ENCODE measurements around the gene GPX3.

The GPX3 gene

DNA sequence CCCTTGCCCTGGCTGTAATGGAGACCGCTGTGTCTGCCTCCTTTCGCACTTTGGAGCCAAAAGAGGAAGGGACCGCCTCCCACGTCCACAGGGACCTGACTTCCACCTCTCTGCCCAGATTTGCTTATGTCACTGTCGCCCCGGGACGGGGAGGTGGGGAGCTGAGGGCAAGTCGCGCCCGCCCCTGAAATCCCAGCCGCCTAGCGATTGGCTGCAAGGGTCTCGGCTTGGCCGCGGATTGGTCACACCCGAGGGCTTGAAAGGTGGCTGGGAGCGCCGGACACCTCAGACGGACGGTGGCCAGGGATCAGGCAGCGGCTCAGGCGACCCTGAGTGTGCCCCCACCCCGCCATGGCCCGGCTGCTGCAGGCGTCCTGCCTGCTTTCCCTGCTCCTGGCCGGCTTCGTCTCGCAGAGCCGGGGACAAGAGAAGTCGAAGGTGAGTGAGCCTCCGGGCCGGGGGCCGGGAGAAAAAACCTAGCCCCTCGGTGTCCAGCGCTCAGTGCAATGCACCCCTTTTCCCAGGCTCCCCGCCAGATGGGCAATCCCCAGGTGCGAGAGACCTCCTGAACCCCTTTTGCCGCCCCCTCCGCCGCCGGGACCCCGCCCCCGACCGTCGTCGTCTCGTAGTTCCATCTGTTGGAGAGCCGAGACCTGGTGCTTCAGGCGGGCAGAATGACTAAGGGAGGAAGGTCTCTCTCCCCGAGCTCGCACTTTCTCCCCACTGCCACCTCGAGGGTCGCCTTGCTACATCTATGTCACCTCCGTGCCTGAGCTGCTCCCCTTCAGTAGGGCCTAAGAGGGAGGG is at the start of gene GPX3:
GPX3 (plus strand) TSS at position 288 of the 807 bp plus-strand sequence; CDS start at position 352, 64 bp downstream.
- peak; percentile 10 to 86 (median 60) for DNase-seq

DNA sequence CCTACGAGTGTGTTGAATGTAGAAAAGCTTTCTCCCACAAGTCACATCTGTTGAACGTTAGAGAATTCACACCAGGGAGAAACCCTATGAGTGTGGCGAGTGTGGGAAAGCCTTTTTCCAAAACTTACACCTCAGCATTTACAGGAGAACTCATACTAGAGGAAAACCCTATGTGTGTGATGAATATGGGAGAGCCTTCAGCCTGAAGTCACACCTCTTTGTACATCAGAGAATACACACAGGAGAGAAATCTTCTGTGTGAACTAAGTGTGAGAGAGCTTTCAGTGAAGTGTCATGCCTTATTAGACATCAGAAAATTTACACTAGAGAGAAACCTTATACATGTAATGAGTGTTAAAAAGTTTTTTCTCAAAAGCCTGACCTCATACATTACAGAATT is 41.8 kb upstream of the GPX3 start:
- DNase-seq, result no peak

DNA sequence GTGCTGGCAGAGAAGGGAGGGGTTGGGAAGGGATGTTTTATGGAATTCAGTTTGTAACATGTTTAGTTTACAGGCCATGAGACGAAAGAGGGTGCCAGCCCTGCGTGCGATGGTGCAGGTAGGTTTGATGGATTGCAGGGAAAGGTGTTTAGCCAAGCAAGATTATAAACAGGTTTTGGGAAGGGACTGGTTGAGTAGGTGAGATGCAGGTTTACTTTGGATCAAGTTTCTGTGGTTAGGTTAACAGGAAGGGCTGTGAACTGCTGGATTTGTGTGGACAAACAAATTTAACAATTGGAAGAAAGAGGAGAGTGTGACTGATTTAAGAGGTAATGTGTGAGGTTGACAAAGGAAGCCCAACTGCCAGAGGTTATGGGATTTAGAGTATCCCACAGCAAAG is 32.6 kb upstream of the GPX3 start:
- no peak for DNase-seq

GRCh38 chr5:150989695-150990094 is 30.7 kb upstream of the GPX3 start:
- DNase-seq, result no peak

- no peak for DNase-seq
These were observed 27.7 kb upstream of the GPX3 start for GRCh38 chr5:150992705-150993104.

GRCh38 chr5:150993422-150993821 is 27.0 kb upstream of the GPX3 start:
- DNase-seq, result no peak

DNA sequence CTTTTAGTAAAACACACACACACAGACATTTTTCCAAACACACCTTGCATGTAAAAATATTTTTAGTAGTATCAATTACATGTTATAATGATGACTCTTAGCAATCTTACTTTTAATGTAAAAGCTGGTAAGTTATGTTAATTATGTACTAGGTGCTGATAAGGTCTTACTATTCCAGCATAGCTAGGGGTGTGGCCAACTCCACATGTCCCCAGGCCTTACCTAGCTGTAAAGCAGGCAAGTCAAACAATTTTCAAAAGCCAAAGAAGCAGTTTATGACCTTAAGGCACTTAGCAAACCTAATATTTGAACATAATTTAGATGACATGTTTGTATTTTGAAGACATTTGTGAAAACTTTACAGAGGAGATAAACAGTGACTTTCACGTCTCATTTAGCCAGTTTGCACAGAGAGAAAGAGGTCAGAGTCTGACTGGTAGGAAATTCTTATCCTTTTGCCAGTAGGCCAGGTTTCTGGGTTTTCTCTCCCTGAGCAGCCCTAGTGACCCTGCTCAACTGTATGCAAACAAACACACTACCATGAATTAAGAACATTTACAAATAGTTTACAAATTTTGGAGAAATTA is 26.5 kb upstream of the GPX3 start:
- no peak for DNase-seq

- peak in 11 of 51 donors; percentile 3 to 38 (median 17) for DNase-seq
These were observed 20.5 kb upstream of the GPX3 start for GRCh38 chr5:150999704-151000442.

DNA sequence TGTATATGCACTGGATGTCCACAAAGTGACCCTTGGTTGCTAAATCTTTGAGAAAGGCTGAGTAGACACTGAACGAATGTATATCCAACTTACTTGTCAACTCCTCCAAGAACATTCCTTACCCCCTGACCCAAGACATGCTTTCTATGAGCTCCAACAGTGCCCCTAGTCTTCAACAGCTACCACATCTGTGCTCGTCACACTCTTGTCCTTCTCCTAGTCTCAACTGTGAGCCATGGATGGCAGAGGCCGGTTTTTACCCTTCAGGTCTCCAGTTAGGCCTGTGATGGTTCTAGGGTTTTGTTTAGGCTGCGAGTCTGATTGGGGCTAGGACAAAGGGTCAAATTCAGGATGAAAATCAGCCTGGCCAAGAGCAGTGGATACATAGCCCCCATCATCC is 19.0 kb upstream of the GPX3 start:
- no peak for DNase-seq

DNA sequence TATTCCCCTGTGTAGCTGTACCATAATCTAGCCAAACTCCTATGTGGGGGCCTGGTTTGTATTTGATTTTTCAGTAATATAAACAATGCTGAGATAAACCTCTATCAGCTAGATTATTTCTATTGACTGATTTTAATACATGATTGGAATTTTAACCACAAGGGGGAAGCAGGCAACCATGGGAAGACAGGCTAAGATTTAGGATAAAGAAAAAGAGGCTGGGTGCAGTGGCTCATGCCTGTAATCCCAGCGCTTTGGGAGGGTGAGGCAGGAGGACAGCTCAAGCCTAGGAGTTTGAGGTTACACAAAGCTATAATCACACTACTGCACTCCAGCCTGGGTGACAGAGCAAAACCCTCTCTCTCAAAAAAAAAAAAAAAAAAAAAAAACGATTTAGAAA is 18.1 kb upstream of the GPX3 start:
- no peak for DNase-seq

GRCh38 chr5:151002681-151003502 is 17.5 kb upstream of the GPX3 start:
- DNase-seq, result no peak

DNA sequence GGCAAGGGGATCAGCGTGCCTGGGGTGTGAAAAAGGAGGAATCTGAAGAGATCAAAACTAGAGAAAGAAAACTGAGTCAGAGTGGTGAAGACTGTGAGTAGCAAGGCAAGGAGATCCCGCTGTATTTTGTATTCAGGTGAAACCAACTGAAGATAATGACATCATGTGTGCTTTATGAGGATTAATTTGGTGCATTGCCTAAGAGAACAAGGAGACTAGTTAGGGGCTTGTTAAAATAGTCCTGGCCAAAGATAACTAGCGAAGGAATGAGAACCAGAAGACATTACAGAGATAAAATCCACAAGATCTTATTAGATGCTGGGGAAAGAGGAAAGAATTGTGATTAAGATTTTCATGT is 16.9 kb upstream of the GPX3 start:
- no peak for DNase-seq

- DNase-seq, result no peak
These were observed 15.9 kb upstream of the GPX3 start for GRCh38 chr5:151004499-151004898.

GRCh38 chr5:151005187-151005949 is 15.0 kb upstream of the GPX3 start:
- no peak for DNase-seq

DNA sequence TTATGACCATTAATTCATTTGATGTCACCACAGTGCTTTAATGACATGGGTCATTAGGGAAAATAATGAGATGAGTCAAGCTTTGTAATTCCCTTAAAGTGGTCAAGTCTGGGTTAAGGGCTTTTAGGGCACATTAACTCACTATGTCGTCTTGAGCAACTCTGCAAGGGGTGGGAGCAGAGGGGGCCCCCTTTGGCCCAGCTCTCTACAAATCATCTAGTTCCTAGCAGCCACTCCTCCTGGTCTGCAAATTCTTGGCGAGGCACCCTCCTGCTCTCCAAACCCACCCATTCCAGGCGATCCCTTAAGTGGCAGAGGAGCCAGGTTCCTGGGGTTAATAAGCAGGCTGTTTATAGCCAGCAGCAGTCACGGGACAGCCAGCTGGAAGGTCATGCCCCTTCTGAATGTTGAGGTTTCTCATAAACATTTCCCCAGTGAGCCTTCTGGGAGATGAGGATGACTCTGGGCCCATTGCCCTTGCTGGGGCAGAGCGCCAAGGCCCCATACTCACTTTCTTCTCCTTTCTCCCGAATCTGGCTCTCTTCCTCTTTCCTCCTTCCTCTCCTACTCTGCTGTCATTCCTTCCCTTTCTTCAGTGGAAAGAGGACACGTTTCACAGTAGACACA is 14.3 kb upstream of the GPX3 start:
- peak in 7 of 51 donors; percentile 9 to 49 (median 26) for DNase-seq

DNA sequence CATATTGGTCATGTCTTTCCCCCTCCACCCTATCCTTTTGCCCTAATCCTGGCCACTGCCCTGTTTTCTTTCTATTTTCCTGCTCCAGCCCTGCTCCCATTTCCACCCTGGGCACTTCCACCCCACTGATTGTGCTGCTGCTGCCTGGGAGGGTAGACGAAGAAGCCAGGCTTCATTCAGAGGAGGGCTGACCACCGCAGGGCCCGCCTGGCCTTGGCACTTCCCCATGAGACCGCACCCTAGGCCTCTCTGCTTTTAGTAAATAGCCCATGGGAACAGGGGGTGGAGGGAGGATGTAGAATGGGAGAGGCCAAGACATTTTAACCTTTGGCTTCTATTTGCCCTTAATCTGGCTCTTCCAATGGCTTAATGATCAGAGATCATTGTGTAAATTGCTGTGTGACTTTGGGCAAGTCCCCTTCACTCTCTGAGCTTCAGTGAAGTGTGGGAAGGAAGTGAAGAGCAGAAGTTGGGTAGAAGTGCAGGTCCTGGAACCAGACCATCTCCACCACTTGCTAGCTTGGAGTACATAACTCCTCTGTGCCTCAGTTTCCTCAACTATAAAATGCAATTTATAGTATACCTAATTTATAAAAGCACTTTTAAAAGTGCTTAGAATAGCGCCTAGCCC is 13.6 kb upstream of the GPX3 start:
- no peak for DNase-seq

GRCh38 chr5:151007430-151008209 is 12.8 kb upstream of the GPX3 start:
- DNase-seq, result no peak

- DNase-seq, result no peak
These were observed 12.2 kb upstream of the GPX3 start for GRCh38 chr5:151008210-151008491.

DNA sequence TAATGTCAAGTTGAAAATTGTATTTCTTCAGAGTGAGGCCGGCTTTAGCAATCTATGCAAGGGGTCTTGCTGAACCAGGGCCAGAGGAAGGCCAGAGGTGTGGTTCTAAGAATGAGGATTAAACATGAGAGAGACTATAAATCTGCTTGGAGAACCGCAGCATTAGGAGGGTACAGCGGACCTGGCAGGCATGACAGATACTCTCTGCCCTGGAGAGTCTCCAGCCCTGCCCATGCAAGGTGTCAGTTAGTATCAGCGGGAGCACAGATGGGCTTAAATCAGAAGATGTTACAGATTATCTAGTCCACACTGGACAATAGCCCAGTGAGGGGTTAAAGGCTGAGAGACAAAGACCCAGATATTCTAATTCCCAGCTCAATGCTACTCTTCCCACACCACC is 11.5 kb upstream of the GPX3 start:
- no peak for DNase-seq
